GM23248 (cell line): Measurements from ENCODE around the gene HDAC3.

Experiments
- EZH2 ChIP-seq: fragments of 200-600 bp; sonication (generic); IDR thresholded peaks from 2 replicates; pipeline ENCODE4 v1.6.1; 2018; ENCODE audit warnings: antibody characterized with exemption, mild to moderate bottlenecking; ENCODE audit not compliant: insufficient read depth, poor library complexity, severe bottlenecking
- EZH2phosphoT487 ChIP-seq: fragments of 200-600 bp; sonication (generic); IDR thresholded peaks from 2 replicates; pipeline ENCODE4 v1.6.1; 2018; ENCODE audit warnings: antibody characterized with exemption, moderate library complexity, mild to moderate bottlenecking, low read depth; ENCODE audit not compliant: insufficient read depth

DNA sequence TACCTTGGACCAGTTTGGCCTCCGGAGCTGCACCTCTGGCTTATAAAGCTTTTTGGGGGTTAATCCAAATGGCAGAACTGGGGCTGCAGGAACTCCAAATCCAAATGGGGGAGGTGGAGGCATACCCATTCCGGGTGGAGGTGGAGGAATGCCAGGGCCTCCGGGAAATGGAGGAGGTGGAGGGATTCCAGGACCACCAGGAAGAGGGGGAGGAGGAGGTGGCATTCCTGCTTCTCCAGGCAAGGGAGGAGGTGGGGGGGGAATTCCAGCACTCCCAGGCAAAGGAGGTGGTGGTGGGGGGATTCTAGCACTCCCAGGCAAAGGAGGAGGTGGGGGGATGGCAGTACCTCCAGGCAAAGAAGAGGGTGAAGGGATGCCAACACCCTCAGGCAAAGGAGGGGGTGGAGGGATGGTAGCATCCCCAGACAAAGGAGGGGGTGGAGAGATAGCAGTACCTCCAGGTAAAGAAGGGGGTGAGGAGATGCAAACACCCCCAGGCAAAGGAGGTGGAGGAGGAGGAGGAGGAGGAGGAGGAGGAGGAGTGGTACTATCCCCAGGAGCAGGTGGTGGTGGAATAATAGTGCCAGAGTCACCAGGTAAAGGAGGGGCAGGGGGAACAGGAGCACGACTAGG is 63.0 kb downstream of the HDAC3 start:
- TF ChIP-seq EZH2 = no peak
- no peak for TF ChIP-seq EZH2phosphoT487
